Skin of body (tissue), 2 donors: Measurements from ENCODE around the gene TXNDC5. TPM values are rescaled to one million over a fixed set of nuclear protein-coding genes. Genes with fewer than 3 reads are reported as not detected.
"Not testable (repeated sequence)": the region's sequence is repeated elsewhere in the genome, so short reads cannot be mapped to it uniquely, and the experiment has no call there.

Experiments used
- DNase-seq: peaks from one replicate; lab custom pipeline; 2025; lab: John Stamatoyannopoulos, UW
- total RNA-seq: library from RNA; depleted of rRNA; stranded (reverse); fragments of >200 nt; gene quantifications from one replicate; pipeline ENCODE4 v1.2.3, GENCODE V29; 2014

TXNDC5 gene
- total RNA-seq, 1 donor from 2014 or later = 136 TPM

GRCh38 chr6:7914991-7915789 lies 4.6 kb upstream of the TXNDC5 start:
- DNase-seq = peak; percentile 50

- DNase-seq = no peak
Observed at GRCh38 chr6:7914311-7914710, 3.7 kb upstream of the TXNDC5 start.

DNA sequence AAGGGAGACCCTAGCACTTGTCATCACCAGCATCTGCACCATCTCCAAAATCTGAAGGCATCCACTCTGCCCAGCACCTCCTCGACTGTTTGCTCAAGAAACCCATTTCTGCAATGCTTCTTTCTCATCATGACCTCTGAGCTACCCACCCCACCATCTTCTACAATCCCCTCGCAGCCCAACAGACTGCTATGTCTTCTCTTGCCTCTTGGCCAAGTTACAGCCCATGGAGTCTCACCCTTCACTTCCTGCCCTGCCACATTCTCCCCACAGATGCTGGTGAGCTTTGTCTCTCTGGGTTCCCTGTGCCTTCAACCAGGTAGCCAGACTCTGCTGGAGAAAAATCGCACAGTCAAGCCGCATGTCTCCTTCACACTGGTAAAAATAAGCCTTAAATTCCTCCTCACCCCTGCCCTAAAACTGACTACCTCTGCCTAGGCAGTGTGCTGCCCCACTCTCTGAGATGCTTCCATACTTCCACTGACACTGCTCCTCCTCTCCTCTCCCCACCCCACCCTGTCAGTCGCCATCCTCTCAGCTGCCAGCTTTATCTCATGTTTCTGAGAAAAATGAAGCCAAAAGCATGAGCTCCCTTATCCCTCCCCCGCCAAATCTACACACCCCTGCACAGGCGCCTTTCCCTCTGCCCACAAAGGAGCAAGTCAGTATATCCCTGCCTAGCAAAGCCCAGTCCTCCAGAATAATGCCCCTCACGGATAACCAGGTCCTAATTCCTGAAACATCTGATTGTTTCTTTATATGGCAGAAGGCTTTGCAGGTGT lies 2.3 kb upstream of the TXNDC5 start:
- DNase-seq = no peak

- DNase-seq = no peak
Observed at GRCh38 chr6:7912024-7912423, 1.4 kb upstream of the TXNDC5 start.

DNA sequence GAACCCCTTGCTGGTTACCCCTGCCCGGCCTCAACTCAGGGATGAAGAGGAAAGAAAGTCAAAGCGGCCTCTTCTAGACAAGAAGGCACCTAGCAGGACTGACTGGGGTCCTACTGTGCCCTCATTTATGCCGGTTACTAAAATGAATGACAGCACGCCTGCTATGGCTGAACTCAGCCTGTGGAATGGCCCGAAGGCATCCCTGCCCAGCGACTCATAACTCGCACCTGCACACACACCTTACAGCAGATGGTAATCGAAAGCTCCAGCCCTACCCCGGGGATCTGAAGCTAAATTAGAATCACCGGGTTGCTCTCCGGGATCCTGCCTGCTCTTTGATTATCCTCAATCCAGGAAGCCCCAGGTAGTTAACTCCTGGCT lies 747 bp upstream of the TXNDC5 start:
- no peak for DNase-seq

- DNase-seq = no peak
Observed at GRCh38 chr6:7910298-7910653, 312 bp downstream of the TXNDC5 start.

- DNase-seq = no peak
Observed at GRCh38 chr6:7909323-7910276, 988 bp downstream of the TXNDC5 start.

DNA sequence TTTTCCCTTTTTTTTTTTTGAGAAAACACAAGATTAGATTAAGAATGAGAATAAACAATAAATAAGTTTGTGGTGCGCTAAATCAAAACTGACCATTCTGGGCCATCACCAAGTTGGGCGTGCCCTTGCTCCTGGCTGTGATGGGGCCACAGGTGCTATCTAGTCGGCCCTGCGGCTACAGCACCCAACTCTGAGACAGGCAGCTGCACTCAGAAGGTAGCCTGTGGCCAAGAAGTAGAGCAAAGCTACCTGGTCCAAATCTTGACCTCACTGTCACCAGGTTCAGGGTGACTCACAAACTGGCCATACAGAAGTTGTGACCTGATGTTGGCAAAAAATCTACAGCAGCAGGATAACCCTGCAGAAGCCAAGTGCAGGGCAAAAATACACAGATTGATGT lies 3.4 kb downstream of the TXNDC5 start:
- no peak for DNase-seq

DNA sequence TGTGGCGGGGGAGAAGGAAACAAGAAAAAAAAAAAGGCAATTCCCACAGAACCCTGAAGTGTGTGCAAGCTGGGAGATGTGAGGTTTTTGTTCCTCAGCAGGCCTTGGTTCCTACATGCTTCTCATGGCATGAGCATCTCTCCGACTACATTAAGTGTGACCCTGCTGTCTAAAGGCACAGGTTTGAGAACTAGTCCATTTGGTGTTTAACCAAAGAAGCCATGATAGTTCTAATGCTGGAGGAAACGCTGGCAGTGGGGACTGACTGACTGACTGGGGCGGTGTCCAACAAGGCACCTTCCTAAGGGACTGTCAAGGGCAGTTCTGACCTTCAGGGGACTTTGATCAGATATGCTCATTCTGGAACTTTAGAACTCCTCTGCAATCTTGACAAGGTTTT lies 3.8 kb downstream of the TXNDC5 start:
- DNase-seq = no peak

GRCh38 chr6:7905416-7905815 lies 5.2 kb downstream of the TXNDC5 start:
- no peak for DNase-seq

- no peak for DNase-seq
Observed at GRCh38 chr6:7904654-7905319, 5.8 kb downstream of the TXNDC5 start.

GRCh38 chr6:7903673-7904072 lies 6.9 kb downstream of the TXNDC5 start:
- no peak for DNase-seq

- no peak for DNase-seq
Observed at GRCh38 chr6:7902867-7903266, 7.7 kb downstream of the TXNDC5 start.

- DNase-seq = no peak
Observed at GRCh38 chr6:7902221-7902620, 8.4 kb downstream of the TXNDC5 start.

GRCh38 chr6:7901780-7902179 lies 8.8 kb downstream of the TXNDC5 start:
- DNase-seq = no peak

GRCh38 chr6:7901056-7901455 lies 9.5 kb downstream of the TXNDC5 start:
- no peak for DNase-seq

- no peak for DNase-seq
Observed at GRCh38 chr6:7900621-7901020, 10.0 kb downstream of the TXNDC5 start.

- DNase-seq = no peak
Observed at GRCh38 chr6:7899889-7900213, 10.7 kb downstream of the TXNDC5 start.

DNA sequence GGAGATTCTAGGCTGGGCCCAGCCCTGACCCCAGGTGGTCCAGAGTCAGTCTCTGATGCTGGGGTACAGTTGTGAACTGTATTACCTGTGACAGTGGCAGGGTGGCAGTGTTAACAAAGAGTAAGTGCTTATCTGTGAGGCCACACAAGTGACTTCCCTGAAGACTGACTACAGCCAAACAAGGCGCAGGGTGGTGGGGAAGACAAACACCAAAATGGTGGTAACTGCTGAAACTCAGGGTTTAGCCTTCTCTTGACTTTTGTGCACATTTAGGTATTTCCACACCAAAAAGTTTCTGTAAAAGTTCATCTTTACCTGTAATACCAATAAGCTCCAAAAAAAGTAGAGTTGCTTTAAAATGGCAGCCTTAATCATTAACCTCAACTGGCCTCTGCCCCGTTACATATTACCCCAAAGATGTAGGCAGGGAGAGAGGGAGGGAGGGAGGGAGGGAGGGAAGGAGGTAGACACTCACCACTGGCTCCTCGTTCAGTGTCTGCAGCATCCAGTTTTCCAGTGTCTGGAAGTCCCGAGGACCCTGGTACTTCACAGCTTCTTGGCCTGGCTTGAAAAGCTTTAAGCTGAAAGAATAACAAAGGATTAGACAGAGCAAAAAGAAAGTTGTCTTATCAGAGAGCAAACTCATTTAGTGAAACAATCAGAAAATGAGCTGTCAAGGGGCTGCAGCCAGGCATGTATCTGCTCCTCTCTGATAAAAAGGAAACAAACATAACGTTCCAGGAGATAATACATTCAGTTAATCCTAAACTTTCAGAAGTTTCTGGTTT lies 11.3 kb downstream of the TXNDC5 start:
- DNase-seq = no peak

DNA sequence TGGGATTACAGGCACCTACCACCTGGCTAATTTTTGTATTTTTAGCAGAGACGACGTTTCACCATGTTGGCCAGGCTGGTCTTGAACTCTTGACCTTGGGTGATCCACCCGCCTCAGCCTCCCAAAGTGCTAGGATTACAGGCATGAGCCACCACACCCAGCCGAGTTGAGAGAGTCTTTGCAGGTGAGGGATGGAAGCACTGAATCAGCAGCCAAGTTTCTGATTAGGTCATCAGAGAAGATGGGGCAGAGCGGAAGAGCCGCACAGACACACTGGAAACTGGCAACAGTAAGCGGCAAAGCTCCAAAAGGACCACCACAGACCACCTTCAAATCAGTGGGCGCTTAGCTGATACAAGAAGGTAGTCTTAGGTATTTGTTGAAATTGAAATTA lies 12.4 kb downstream of the TXNDC5 start:
- DNase-seq = not testable (repeated sequence)
